SW480 (cell line): ENCODE results near the gene BTD.

Experiments used
- DNase-seq: peaks from one replicate; pipeline ENCODE4 v3.0.0-alpha.2; 2016; ENCODE audit warnings: low spot score

Gene BTD

GRCh38 chr3:15665510-15666150, 64.1 kb downstream of the BTD start:
- DNase-seq, result no peak

- DNase-seq, result no peak
These were observed 64.7 kb downstream of the BTD start for GRCh38 chr3:15666277-15666676.

GRCh38 chr3:15667484-15667883, 65.9 kb downstream of the BTD start:
- no peak for DNase-seq

GRCh38 chr3:15673536-15673935, 72.0 kb downstream of the BTD start:
- no peak for DNase-seq

- no peak for DNase-seq
These were observed 74.7 kb downstream of the BTD start for GRCh38 chr3:15676259-15676658.

- DNase-seq, result no peak
These were observed 77.8 kb downstream of the BTD start for GRCh38 chr3:15679306-15679705.

GRCh38 chr3:15681668-15682067, 80.1 kb downstream of the BTD start:
- DNase-seq, result no peak

GRCh38 chr3:15682561-15683185, 81.1 kb downstream of the BTD start:
- no peak for DNase-seq

- no peak for DNase-seq
These were observed 81.7 kb downstream of the BTD start for GRCh38 chr3:15683253-15683652.

GRCh38 chr3:15685927-15686326, 84.4 kb downstream of the BTD start:
- DNase-seq, result no peak

GRCh38 chr3:15690230-15690629, 88.7 kb downstream of the BTD start:
- DNase-seq, result no peak

- no peak for DNase-seq
These were observed 89.2 kb downstream of the BTD start for GRCh38 chr3:15690748-15691147.

- no peak for DNase-seq
These were observed 91.8 kb downstream of the BTD start for GRCh38 chr3:15693355-15693754.

- no peak for DNase-seq
These were observed 93.1 kb downstream of the BTD start for GRCh38 chr3:15694628-15695027.
